A549 (cell line): ENCODE measurements around the gene FHIT.

Experiments
- CTCF ChIP-seq: fragments of >200 bp; sonication (Bioruptor Twin); formaldehyde crosslinking; IDR thresholded peaks from 3 replicates; pipeline ENCODE4 v1.5.1; 2016
- ESRRA ChIP-seq: fragments of 150-350 bp; IDR thresholded peaks from 2 replicates; pipeline ENCODE4 v1.6.1; 2014; ENCODE audit warnings: mild to moderate bottlenecking, low read length, borderline replicate concordance
- POLR2A ChIP-seq: IDR thresholded peaks from 2 replicates; pipeline ENCODE4 v1.6.1; 2012; ENCODE audit warnings: mild to moderate bottlenecking, low read length
- POLR2AphosphoS2 ChIP-seq: conservative IDR thresholded peaks from 2 replicates; pipeline ENCODE4 v1.6.1; 2012; ENCODE audit warnings: low read length, improper control_type of control experiment, inconsistent platforms
- RAD21 ChIP-seq, 2 experiments: fragments of >200 bp in 1 of 2; sonication (Bioruptor Twin) in 1 of 2; formaldehyde crosslinking in 1 of 2; IDR thresholded peaks in 1 of 2; conservative IDR thresholded peaks in 1 of 2; 2 replicates in 1 of 2; 3 replicates in 1 of 2; pipeline ENCODE4 v1.6.1; 2012 to 2018; ENCODE audit warnings: inconsistent platforms in 1 of 2
- RNF2 ChIP-seq: fragments of 200-600 bp; sonication (generic); IDR thresholded peaks from 2 replicates; pipeline ENCODE4 v1.6.1; 2016; ENCODE audit warnings: low read depth, mild to moderate bottlenecking, antibody characterized with exemption, moderate library complexity, borderline replicate concordance
- ZFP36 ChIP-seq: fragments of 450-650 bp; IDR thresholded peaks from 2 replicates; pipeline ENCODE4 v1.6.1; 2014; ENCODE audit warnings: borderline replicate concordance; ENCODE audit not compliant: partially characterized antibody

- no peak for TF ChIP-seq ESRRA
- no peak for TF ChIP-seq CTCF
- no peak for TF ChIP-seq POLR2A
- TF ChIP-seq RNF2, result no peak
- no peak for TF ChIP-seq ZFP36
- no peak for TF ChIP-seq RAD21 (conservative IDR thresholded peaks at IDR 0.05 in 1 of 2, IDR thresholded peaks at IDR 0.05 in 1 of 2)
- no peak for TF ChIP-seq POLR2AphosphoS2
Measured at GRCh38 chr3:60574046-60574769, 677.0 kb downstream of the FHIT start.
